Stomach (tissue), 9 donors: ENCODE results near the gene TMEM182. TPM values are rescaled to one million over a fixed set of nuclear protein-coding genes. Genes with fewer than 3 reads are reported as not detected.

ENCODE experiments used
- DNase-seq, 2 donors: peaks; one replicate each; pipeline versions ENCODE4 v3.0.0 to v3.0.0-alpha.2; 2013 to 2019
- H3K27ac ChIP-seq, 5 donors: fragments of 200-600 bp in 4 of 5; sonication (generic) in 4 of 5; one replicate each; pipeline ENCODE4 v1.5.1; 2013 to 2019; ENCODE audit warnings: mild to moderate bottlenecking in 1 of 5, moderate library complexity in 1 of 5
- H3K27me3 ChIP-seq, 3 donors: fragments of 200-600 bp; sonication (generic); one replicate each; pipeline ENCODE4 v1.5.1; 2017 to 2019; ENCODE audit warnings: mixed run types in 1 of 3
- H3K36me3 ChIP-seq, 4 donors: fragments of 200-600 bp; sonication (generic); 1 replicate in 3 of 4; 2 replicates in 1 of 4; pipeline ENCODE4 v1.5.1; 2016 to 2019
- H3K4me1 ChIP-seq, 4 donors: fragments of 200-600 bp; sonication (generic); one replicate each; pipeline ENCODE4 v1.5.1; 2016 to 2019
- H3K4me3 ChIP-seq, 4 donors: fragments of 200-600 bp; sonication (generic) in 3 of 4; one replicate each; pipeline ENCODE4 v1.5.1; 2016 to 2019; ENCODE audit warnings: mild to moderate bottlenecking in 1 of 4
- H3K9me3 ChIP-seq, 4 donors: fragments of 200-600 bp; sonication (generic); one replicate each; pipeline ENCODE4 v1.5.1; 2016 to 2019
- CTCF ChIP-seq, 7 experiments: fragments of 450-650 bp in 4 of 7; fragments of 200-600 bp in 3 of 7; sonication (generic) in 3 of 7; IDR thresholded peaks; one replicate each; pipeline ENCODE4 v1.5.1; 2016 to 2019; ENCODE audit warnings: antibody characterized with exemption in 7 of 7, control low read depth in 2 of 7, mild to moderate bottlenecking in 1 of 7
- EP300 ChIP-seq: sonication (generic); formaldehyde crosslinking; IDR thresholded peaks from one replicate; pipeline ENCODE4 v1.6.1; 2017; ENCODE audit warnings: antibody characterized with exemption
- POLR2A ChIP-seq, 4 donors: fragments of 450-650 bp; IDR thresholded peaks; one replicate each; pipeline ENCODE4 v1.6.1; 2016; ENCODE audit warnings: antibody characterized with exemption in 4 of 4, control low read depth in 2 of 4, mild to moderate bottlenecking in 1 of 4, moderate library complexity in 1 of 4
- POLR2AphosphoS5 ChIP-seq, 3 donors: sonication (generic); formaldehyde crosslinking; IDR thresholded peaks; one replicate each; pipeline ENCODE4 v1.6.1; 2016; ENCODE audit warnings: antibody characterized with exemption in 3 of 3
- WGBS, 5 donors: extraction: QIAGEN DNeasy Blood & Tissue Kit in 3 of 5; methylation state at CpG; one replicate each; pipeline versions ENCODE4 v1.1.5 to v1.1.7; 2013 to 2018; 5-methylcytosine and 5-hydroxymethylcytosine counted together
- intact Hi-C: fragments of 100-400 bp; cut with DNase I; formaldehyde crosslinking; loops from one replicate; pipeline ENCODE4 v1.15.1; 2023; ENCODE audit warnings: low total_unique reads
- polyA plus RNA-seq, 3 donors: library from polyadenylated mRNA; stranded (reverse); fragments of 200-250 nt; gene quantifications; one replicate each; pipeline ENCODE4 v1.2.3, GENCODE V29; 2013
- total RNA-seq, 5 donors: library from RNA; depleted of rRNA; stranded (reverse); fragments of >200 nt; gene quantifications; one replicate each; pipeline versions ENCODE4 v1.1.0 to v1.2.3, GENCODE V29; 2014 to 2016
- donor health status: healthy with polysubstance abuse.
- donor health status: Bipolar disorder and iron deficiency.
- donor health status: healthy.

Gene TMEM182
- total and polyA plus RNA-seq, 8 donors = 1.0 to 5.3 (median 2.6) TPM; not detected in 3

GRCh38 chr2:102724016-102724490 is 37.8 kb upstream of the TMEM182 start:
- H3K4me1 ChIP-seq = peaks cover 0 to 11% (median 5%) of the 10 kb centered on the region in 4 donors
- peak in 1 of 2 donors; percentile 26 for DNase-seq
- H3K27me3 ChIP-seq = no peaks in the 10 kb centered on the region
- no peak overlapping the region for H3K27ac ChIP-seq
- H3K4me3 ChIP-seq = no peak overlapping the region
- WGBS, 5 donors = 42 to 66% (median 60%) methylated on average over 7 of the region's 7 CpGs
- intact Hi-C loops = no loop called here
- TF ChIP-seq POLR2AphosphoS5 (IDR thresholded peaks at IDR 0.05) (no peak), EP300 (no peak)
- H3K9me3 ChIP-seq = no peaks in the 10 kb centered on the region
- H3K36me3 ChIP-seq = peaks cover 23 to 91% (median 83%) of the 10 kb centered on the region in 4 donors

DNA sequence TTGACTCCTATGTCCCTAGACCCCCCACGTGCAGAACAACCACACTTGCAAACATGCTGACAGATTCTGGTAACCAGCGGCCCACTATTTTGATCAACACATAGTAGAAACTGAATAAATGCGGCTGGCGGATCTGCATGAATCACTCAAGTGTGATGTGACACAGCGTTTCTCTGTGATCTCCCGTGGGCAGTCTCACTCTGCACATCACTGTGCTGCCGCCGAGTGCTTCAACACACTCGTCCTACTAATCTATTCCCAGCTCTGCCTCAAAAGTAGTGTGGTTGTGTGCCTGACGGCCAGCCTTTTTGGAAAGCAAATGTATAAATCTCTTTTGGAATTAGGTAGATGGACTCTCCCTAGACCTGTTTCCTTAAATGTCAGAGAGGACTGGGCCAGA is 37.3 kb upstream of the TMEM182 start:
- WGBS, 5 donors = 89 to 93% (median 91%) methylated on average over 10 of the region's 10 CpGs
- no peaks in the 10 kb centered on the region for H3K9me3 ChIP-seq
- no peak for TF ChIP-seq POLR2A (IDR thresholded peaks at IDR 0.05)
- TF ChIP-seq POLR2AphosphoS5 (IDR thresholded peaks at IDR 0.05) = no peak
- TF ChIP-seq CTCF (IDR thresholded peaks at IDR 0.05) = no peak
- no peak for TF ChIP-seq EP300
- no peak overlapping the region for H3K4me3 ChIP-seq
- H3K27ac ChIP-seq = no peak overlapping the region
- intact Hi-C loops = no loop called here
- peaks cover 0 to 11% (median 5%) of the 10 kb centered on the region in 4 donors for H3K4me1 ChIP-seq
- no peaks in the 10 kb centered on the region for H3K27me3 ChIP-seq
- peaks cover 22 to 86% (median 80%) of the 10 kb centered on the region in 4 donors for H3K36me3 ChIP-seq
- DNase-seq = no peak

- Histone ChIP-seq H3K4me3 (no peak overlapping the region), H3K9me3 (no peaks in the 10 kb centered on the region), H3K27ac (peak overlapping the region in 1 of 5 donors; percentile 28), H3K4me1 (peaks cover 0 to 11% (median 5%) of the 10 kb centered on the region in 4 donors), H3K27me3 (no peaks in the 10 kb centered on the region), H3K36me3 (peaks cover 31 to 85% (median 79%) of the 10 kb centered on the region in 4 donors)
- peak; percentile 26 to 43 for DNase-seq
- TF ChIP-seq EP300 (no peak), CTCF (IDR thresholded peaks at IDR 0.05) (no peak), POLR2AphosphoS5 (IDR thresholded peaks at IDR 0.05) (no peak), POLR2A (IDR thresholded peaks at IDR 0.05) (no peak)
- 43 to 59% (median 47%) methylated on average over 15 of the region's 15 CpGs for WGBS, 5 donors
- intact Hi-C loops = no loop called here
Observed at GRCh38 chr2:102726128-102727087, 35.4 kb upstream of the TMEM182 start.

- peaks cover 1 to 17% (median 16%) of the 10 kb centered on the region in 4 donors for H3K36me3 ChIP-seq
- no peaks in the 10 kb centered on the region for H3K9me3 ChIP-seq
- H3K4me1 ChIP-seq = peaks cover 11 to 31% (median 22%) of the 10 kb centered on the region in 4 donors
- H3K27me3 ChIP-seq = no peaks in the 10 kb centered on the region
- WGBS, 5 donors = 24 to 59% (median 46%) methylated on average over 14 to 15 of the region's 15 CpGs
- peak overlapping the region; percentile 83 to 94 (median 85) for H3K4me3 ChIP-seq
- peak overlapping the region; percentile 84 to 94 (median 90) for H3K27ac ChIP-seq
- TF ChIP-seq POLR2A (IDR thresholded peaks at IDR 0.05) (no peak), EP300 (no peak), POLR2AphosphoS5 (IDR thresholded peaks at IDR 0.05) (no peak), CTCF (IDR thresholded peaks at IDR 0.05) (no peak)
- intact Hi-C loops = no loop called here
- peak; percentile 52 to 56 for DNase-seq
Observed at GRCh38 chr2:102735416-102736109, 26.3 kb upstream of the TMEM182 start.
